ENCODE results near the gene PCNX3. TPM values are rescaled to one million over a fixed set of nuclear protein-coding genes. Genes with fewer than 3 reads are reported as not detected.

Gene PCNX3
- total and polyA plus RNA-seq, 2 of the 13 experiments (the other 11 are each of a cell fraction or from before 2014, with no cell fraction given): 16.2 to 23.0 TPM

DNA sequence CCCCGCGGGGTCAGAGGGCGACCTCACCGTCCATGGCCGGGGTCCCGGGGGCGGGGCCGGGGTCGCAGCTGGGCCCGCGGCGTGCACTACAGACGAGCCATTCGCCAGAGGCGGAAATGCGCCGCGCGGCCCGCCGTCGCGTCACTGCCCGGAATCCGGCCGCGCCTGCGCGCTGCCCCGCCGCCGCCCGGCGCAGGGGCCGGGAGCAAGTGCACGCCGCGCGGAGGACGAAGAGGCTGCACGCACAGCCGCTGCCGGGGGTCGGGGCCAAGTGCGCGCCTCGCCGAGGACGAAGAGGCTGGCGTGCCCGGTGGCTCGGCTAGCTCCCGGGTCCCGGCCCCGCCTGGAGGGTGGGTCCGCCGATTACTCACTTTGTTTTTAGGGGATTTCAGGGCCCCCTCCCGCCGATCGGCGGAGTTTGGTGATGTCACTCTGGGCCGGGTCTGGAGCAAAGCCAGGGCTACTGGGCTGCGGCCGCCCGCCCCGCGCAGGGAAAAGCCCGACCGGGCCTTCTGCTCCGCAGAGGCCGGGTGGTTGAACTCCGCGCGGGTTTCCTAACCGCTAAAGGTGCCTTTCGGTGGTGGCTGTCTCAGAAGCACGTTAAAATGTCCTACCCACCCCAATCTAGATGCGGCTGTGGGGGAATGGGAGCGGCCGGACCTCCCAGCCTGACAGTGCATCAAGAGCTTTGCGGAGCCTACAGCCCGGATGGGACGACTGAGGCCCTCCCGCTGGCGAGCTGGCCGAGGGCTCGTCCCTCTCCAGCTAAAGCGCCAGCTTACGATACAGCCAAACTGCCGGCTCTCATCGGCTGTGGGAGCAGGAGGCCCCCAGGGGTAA lies 47.4 kb downstream of the PCNX3 start, which contains the start of gene RELA (continued):
- 0 out of 2 replicates have a peak, but pooled peaks have one; percentile 40 for TF ChIP-seq SIN3B (IDR thresholded peaks at IDR 0.05; ENCODE audit: low read length)
- TF ChIP-seq PRPF4 (IDR thresholded peaks at IDR 0.05; ENCODE audit: low read depth, low read length, poor library complexity, severe bottlenecking): no peak
- TF ChIP-seq ZNF230 (CRISPR knock-in tag; IDR thresholded peaks at IDR 0.05): peak; percentile 75; the same call in 1 of the 2 replicates
- no peak for TF ChIP-seq CBX2 (IDR thresholded peaks at IDR 0.05; ENCODE audit: low read depth, low read length)
- no peak for TF ChIP-seq CBX2 (CRISPR knock-in tag; IDR thresholded peaks at IDR 0.05; ENCODE audit: low read depth)
- TF ChIP-seq ZNF552 (CRISPR knock-in tag; IDR thresholded peaks at IDR 0.05; ENCODE audit: borderline replicate concordance): peak; percentile 73; the same call in 1 of the 2 replicates
- peak; percentile 41; the same call in 1 of the 2 replicates for TF ChIP-seq BCL6 (CRISPR knock-in tag; IDR thresholded peaks at IDR 0.05)
- 0 out of 2 replicates have a peak, but pooled peaks have one; percentile 18 for TF ChIP-seq RXRA (CRISPR knock-in tag; IDR thresholded peaks at IDR 0.05)
- TF ChIP-seq NFATC3 (CRISPR knock-in tag; IDR thresholded peaks at IDR 0.05): peak; percentile 79; the same call in 1 of the 2 replicates
- no peak for TF ChIP-seq FOXK2 (IDR thresholded peaks at IDR 0.05)
- TF ChIP-seq SOX6 (IDR thresholded peaks at IDR 0.05): no peak
- peak; percentile 23; the same call in 1 of the 2 replicates for TF ChIP-seq SOX6 (CRISPR knock-in tag; IDR thresholded peaks at IDR 0.05)
- TF ChIP-seq RFX1 (IDR thresholded peaks at IDR 0.05): no peak
- TF ChIP-seq NR2C2 (CRISPR knock-in tag; IDR thresholded peaks at IDR 0.05; ENCODE audit: borderline replicate concordance): peak; percentile 74; the same call in 1 of the 2 replicates
- TF ChIP-seq, protein P1, sequence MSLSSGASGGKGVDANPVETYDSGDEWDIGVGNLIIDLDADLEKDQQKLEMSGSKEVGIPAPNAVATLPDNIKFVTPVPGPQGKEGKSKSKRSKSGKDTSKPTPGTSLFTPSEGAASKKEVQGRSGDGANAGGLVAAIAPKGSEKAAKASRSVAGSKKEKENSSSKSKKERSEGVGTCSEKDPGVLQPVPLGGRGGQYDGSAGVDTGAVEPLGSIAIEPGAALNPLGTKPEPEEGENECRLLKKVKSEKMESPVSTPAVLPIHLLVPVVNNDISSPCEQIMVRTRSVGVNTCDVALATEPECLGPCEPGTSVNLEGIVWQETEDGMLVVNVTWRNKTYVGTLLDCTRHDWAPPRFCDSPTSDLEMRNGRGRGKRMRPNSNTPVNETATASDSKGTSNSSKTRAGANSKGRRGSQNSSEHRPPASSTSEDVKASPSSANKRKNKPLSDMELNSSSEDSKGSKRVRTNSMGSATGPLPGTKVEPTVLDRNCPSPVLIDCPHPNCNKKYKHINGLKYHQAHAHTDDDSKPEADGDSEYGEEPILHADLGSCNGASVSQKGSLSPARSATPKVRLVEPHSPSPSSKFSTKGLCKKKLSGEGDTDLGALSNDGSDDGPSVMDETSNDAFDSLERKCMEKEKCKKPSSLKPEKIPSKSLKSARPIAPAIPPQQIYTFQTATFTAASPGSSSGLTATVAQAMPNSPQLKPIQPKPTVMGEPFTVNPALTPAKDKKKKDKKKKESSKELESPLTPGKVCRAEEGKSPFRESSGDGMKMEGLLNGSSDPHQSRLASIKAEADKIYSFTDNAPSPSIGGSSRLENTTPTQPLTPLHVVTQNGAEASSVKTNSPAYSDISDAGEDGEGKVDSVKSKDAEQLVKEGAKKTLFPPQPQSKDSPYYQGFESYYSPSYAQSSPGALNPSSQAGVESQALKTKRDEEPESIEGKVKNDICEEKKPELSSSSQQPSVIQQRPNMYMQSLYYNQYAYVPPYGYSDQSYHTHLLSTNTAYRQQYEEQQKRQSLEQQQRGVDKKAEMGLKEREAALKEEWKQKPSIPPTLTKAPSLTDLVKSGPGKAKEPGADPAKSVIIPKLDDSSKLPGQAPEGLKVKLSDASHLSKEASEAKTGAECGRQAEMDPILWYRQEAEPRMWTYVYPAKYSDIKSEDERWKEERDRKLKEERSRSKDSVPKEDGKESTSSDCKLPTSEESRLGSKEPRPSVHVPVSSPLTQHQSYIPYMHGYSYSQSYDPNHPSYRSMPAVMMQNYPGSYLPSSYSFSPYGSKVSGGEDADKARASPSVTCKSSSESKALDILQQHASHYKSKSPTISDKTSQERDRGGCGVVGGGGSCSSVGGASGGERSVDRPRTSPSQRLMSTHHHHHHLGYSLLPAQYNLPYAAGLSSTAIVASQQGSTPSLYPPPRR (CRISPR knock-in tag; IDR thresholded peaks at IDR 0.05; ENCODE audit: borderline replicate concordance): peak; percentile 32; the same call in 1 of the 2 replicates
- TF ChIP-seq FOSL2 (CRISPR knock-in tag; IDR thresholded peaks at IDR 0.05): peak; percentile 69
- TF ChIP-seq ZNF703 (CRISPR knock-in tag; IDR thresholded peaks at IDR 0.05; ENCODE audit: borderline replicate concordance): no peak
- TF ChIP-seq CBX5 (CRISPR knock-in tag; IDR thresholded peaks at IDR 0.05; ENCODE audit: borderline replicate concordance): no peak
- TF ChIP-seq EEA1 (CRISPR knock-in tag; IDR thresholded peaks at IDR 0.05; ENCODE audit: borderline replicate concordance): no peak
- TF ChIP-seq ISX (CRISPR knock-in tag; conservative IDR thresholded peaks at IDR 0.05): no peak
- no peak for TF ChIP-seq SOX13 (IDR thresholded peaks at IDR 0.05)
- TF ChIP-seq SOX13 (CRISPR knock-in tag; conservative IDR thresholded peaks at IDR 0.05 in 1 of 2, IDR thresholded peaks at IDR 0.05 in 1 of 2): peak in 1 of 2 experiments; percentile 50; a peak in 1 of 4 replicates
- TF ChIP-seq, protein P2, sequence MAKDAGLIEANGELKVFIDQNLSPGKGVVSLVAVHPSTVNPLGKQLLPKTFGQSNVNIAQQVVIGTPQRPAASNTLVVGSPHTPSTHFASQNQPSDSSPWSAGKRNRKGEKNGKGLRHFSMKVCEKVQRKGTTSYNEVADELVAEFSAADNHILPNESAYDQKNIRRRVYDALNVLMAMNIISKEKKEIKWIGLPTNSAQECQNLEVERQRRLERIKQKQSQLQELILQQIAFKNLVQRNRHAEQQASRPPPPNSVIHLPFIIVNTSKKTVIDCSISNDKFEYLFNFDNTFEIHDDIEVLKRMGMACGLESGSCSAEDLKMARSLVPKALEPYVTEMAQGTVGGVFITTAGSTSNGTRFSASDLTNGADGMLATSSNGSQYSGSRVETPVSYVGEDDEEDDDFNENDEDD (CRISPR knock-in tag; IDR thresholded peaks at IDR 0.05; ENCODE audit: borderline replicate concordance): no peak; the same call in 1 of the 2 replicates
- TF ChIP-seq MYC (CRISPR knock-in tag; IDR thresholded peaks at IDR 0.05; ENCODE audit: borderline replicate concordance): 0 out of 2 replicates have a peak, but pooled peaks have one; percentile 53
- TF ChIP-seq ZFP36L1 (CRISPR knock-in tag; IDR thresholded peaks at IDR 0.05): no peak; the same call in none of the 2 replicates
- 0 out of 2 replicates have a peak, but pooled peaks have one; percentile 18 for TF ChIP-seq ZNF670 (CRISPR knock-in tag; IDR thresholded peaks at IDR 0.05; ENCODE audit: borderline replicate concordance)
